GM23338 (cell line): ENCODE measurements around the gene GNAT3. TPM values are rescaled to one million over a fixed set of nuclear protein-coding genes. Genes with fewer than 3 reads are reported as not detected.

Experiments
- ATAC-seq: fragments of 200-7000 bp; cut with Tn5 transposase; 3 replicates; pipeline ENCODE4 v1.9.1; 2020
- DNase-seq: peaks from one replicate; pipeline ENCODE4 v3.0.0-alpha.2; 2015; ENCODE audit warnings: low spot score
- H2AFZ ChIP-seq: fragments of 200-600 bp; sonication (generic); 2 replicates; pipeline ENCODE4 v1.8.0; 2016; ENCODE audit warnings: antibody characterized with exemption, mild to moderate bottlenecking, moderate library complexity
- H3F3A ChIP-seq: fragments of 200-600 bp; sonication (generic); replicated peaks from 2 replicates; pipeline ENCODE4 v1.8.0; 2017; ENCODE audit warnings: antibody characterized with exemption, mixed run types, low read depth
- H3K27ac ChIP-seq: fragments of 200-600 bp; sonication (generic); 2 replicates; pipeline ENCODE4 v1.6.1; 2016; ENCODE audit warnings: low read depth
- H3K27me3 ChIP-seq: fragments of 200-600 bp; sonication (generic); 2 replicates; pipeline ENCODE4 v1.8.0; 2016; ENCODE audit warnings: mild to moderate bottlenecking, mixed run types, moderate library complexity; ENCODE audit not compliant: insufficient read depth
- H3K36me3 ChIP-seq: fragments of 200-600 bp; sonication (generic); 2 replicates; pipeline ENCODE4 v1.8.0; 2016; ENCODE audit warnings: mild to moderate bottlenecking; ENCODE audit not compliant: insufficient read depth
- H3K4me1 ChIP-seq: fragments of 200-600 bp; sonication (generic); 2 replicates; pipeline ENCODE4 v1.8.0; 2016; ENCODE audit warnings: mild to moderate bottlenecking, moderate library complexity; ENCODE audit not compliant: insufficient read depth
- H3K4me2 ChIP-seq: fragments of 200-600 bp; sonication (generic); 2 replicates; pipeline ENCODE4 v1.7.1; 2017; ENCODE audit warnings: mixed run types
- H3K4me3 ChIP-seq: fragments of 200-600 bp; sonication (generic); 2 replicates; pipeline ENCODE4 v1.6.1; 2016; ENCODE audit warnings: mixed run types
- H3K79me2 ChIP-seq: fragments of 200-600 bp; sonication (generic); replicated peaks from 2 replicates; pipeline ENCODE4 v1.8.0; 2017; ENCODE audit warnings: mild to moderate bottlenecking; ENCODE audit not compliant: insufficient read depth
- H3K9me2 ChIP-seq: fragments of 200-600 bp; sonication (generic); 2 replicates; pipeline ENCODE4 v1.8.0; 2017; ENCODE audit not compliant: insufficient read depth
- H4K20me1 ChIP-seq: fragments of 200-600 bp; sonication (generic); replicated peaks from 2 replicates; pipeline ENCODE4 v1.8.0; 2017; ENCODE audit warnings: mild to moderate bottlenecking; ENCODE audit not compliant: insufficient read depth
- H3K27ac Mint-ChIP-seq: 2 replicates; pipeline ENCODE4 v1.8.0; 2020; ENCODE audit warnings: inconsistent platforms, mild to moderate bottlenecking, moderate library complexity, mixed read lengths
- H3K27me3 Mint-ChIP-seq: 3 replicates; pipeline ENCODE4 v1.8.0; 2022; ENCODE audit warnings: low read depth, mild to moderate bottlenecking, moderate library complexity, mixed read lengths, inconsistent platforms; ENCODE audit not compliant: insufficient read depth, poor library complexity
- H3K36me3 Mint-ChIP-seq: 3 replicates; pipeline ENCODE4 v1.8.0; 2021; ENCODE audit warnings: low read depth, mild to moderate bottlenecking, inconsistent platforms, moderate library complexity, mixed read lengths
- H3K4me1 Mint-ChIP-seq: 3 replicates; pipeline ENCODE4 v1.8.0; 2020; ENCODE audit warnings: mild to moderate bottlenecking, inconsistent platforms, mixed read lengths
- H3K4me3 Mint-ChIP-seq: 3 replicates; pipeline ENCODE4 v1.8.0; 2021; ENCODE audit warnings: moderate library complexity, mild to moderate bottlenecking, inconsistent platforms, mixed read lengths
- H3K9me3 Mint-ChIP-seq: 3 replicates; pipeline ENCODE4 v1.8.0; 2020; ENCODE audit warnings: moderate library complexity, mild to moderate bottlenecking, inconsistent platforms, mixed read lengths
- EZH2 ChIP-seq: fragments of 200-600 bp; sonication (generic); IDR thresholded peaks from one replicate; pipeline ENCODE4 v1.8.0; 2017; ENCODE audit warnings: antibody characterized with exemption, mild to moderate bottlenecking, low read depth; ENCODE audit not compliant: unreplicated experiment
- EZH2phosphoT487 ChIP-seq: fragments of 200-600 bp; sonication (generic); IDR thresholded peaks from one replicate; pipeline ENCODE4 v1.8.1; 2018; ENCODE audit warnings: antibody characterized with exemption; ENCODE audit not compliant: unreplicated experiment
- JUNB ChIP-seq: IDR thresholded peaks from one replicate; pipeline ENCODE4 v1.6.1; 2016; ENCODE audit warnings: antibody characterized with exemption; ENCODE audit not compliant: unreplicated experiment
- NANOG ChIP-seq: IDR thresholded peaks from 2 replicates; pipeline ENCODE4 v1.6.1; 2016; ENCODE audit warnings: antibody characterized with exemption, borderline replicate concordance
- STAT1 ChIP-seq: IDR thresholded peaks from one replicate; pipeline ENCODE4 v1.6.1; 2016; ENCODE audit warnings: antibody characterized with exemption; ENCODE audit not compliant: unreplicated experiment
- ZNF114 ChIP-seq: fragments of 250-450 bp; sonication (Bioruptor Pico); IDR thresholded peaks from 2 replicates; pipeline ENCODE4 v1.5.0; 2020; ENCODE audit warnings: mild to moderate bottlenecking, moderate library complexity
- ZNF331 ChIP-seq: fragments of 250-450 bp; sonication (Bioruptor Pico); IDR thresholded peaks from 2 replicates; pipeline ENCODE4 v1.5.0; 2020; ENCODE audit warnings: low read depth, mild to moderate bottlenecking, moderate library complexity
- ZNF462 ChIP-seq: fragments of 250-450 bp; sonication (Bioruptor Pico); IDR thresholded peaks from 2 replicates; pipeline ENCODE4 v1.5.0; 2020; ENCODE audit warnings: mild to moderate bottlenecking, moderate library complexity
- polyA plus RNA-seq: library from polyadenylated mRNA; unstranded; fragments of >200 nt; fragmentation: Nextera tagmentation; extraction: Ambion mirVana; gene quantifications from 2 replicates; pipeline ENCODE4 v1.2.1, GENCODE V29; 2016
- total RNA-seq: library from RNA; depleted of rRNA; stranded (reverse); fragments of >200 nt; shearing (Covaris generic); gene quantifications from 2 replicates; pipeline ENCODE4 v1.2.3, GENCODE V29; 2014

The GNAT3 gene
- total and polyA plus RNA-seq, 2 experiments from 2014 or later, result not detected

GRCh38 chr7:80440883-80441282 is 71.0 kb downstream of the GNAT3 start (continued):
- no peak for TF ChIP-seq ZNF462
- no peak for TF ChIP-seq ZNF114 (CRISPR knock-in tag)
- TF ChIP-seq EZH2phosphoT487, result no peak
- no peak for TF ChIP-seq STAT1
- TF ChIP-seq NANOG, result no peak
- TF ChIP-seq JUNB, result no peak

- H3K4me2 ChIP-seq, result no peak overlapping the region
- Mint-ChIP-seq H3K27ac (no peak overlapping the region), H3K4me1 (peaks cover 4% of the 10 kb centered on the region; the same call in 2 of the 3 replicates), H3K4me3 (no peak overlapping the region), H3K9me3 (no peaks in the 10 kb centered on the region; the same call in 2 of the 3 replicates), H3K36me3 (no peaks in the 10 kb centered on the region), H3K27me3 (peaks cover 1% of the 10 kb centered on the region)
- H3K9me2 ChIP-seq, result 0 out of 2 replicates have a peak, but pooled peaks cover 3% of the 10 kb centered on the region
- no peak overlapping the region for H3K4me3 ChIP-seq
- H3K36me3 ChIP-seq, result no peaks in the 10 kb centered on the region
- no peaks in the 10 kb centered on the region for H3K27me3 ChIP-seq
- H3K27ac ChIP-seq, result no peak overlapping the region
- ATAC-seq (no peak), DNase-seq (no peak)
- H4K20me1 ChIP-seq, result no peaks in the 10 kb centered on the region
- no peaks in the 10 kb centered on the region for H3K79me2 ChIP-seq
- no peaks in the 10 kb centered on the region for H3F3A ChIP-seq
- peaks cover 6% of the 10 kb centered on the region; the same call in 1 of the 2 replicates for H3K4me1 ChIP-seq
- peak overlapping the region; percentile 28; the same call in 1 of the 2 replicates for H2AFZ ChIP-seq
- TF ChIP-seq EZH2phosphoT487 (no peak), ZNF114 (CRISPR knock-in tag) (no peak), JUNB (no peak), ZNF331 (CRISPR knock-in tag) (no peak), EZH2 (no peak), ZNF462 (no peak)
These were observed 71.7 kb downstream of the GNAT3 start for GRCh38 chr7:80439894-80440821.
